ENCODE data around the gene CBR4.

The CBR4 gene

DNA sequence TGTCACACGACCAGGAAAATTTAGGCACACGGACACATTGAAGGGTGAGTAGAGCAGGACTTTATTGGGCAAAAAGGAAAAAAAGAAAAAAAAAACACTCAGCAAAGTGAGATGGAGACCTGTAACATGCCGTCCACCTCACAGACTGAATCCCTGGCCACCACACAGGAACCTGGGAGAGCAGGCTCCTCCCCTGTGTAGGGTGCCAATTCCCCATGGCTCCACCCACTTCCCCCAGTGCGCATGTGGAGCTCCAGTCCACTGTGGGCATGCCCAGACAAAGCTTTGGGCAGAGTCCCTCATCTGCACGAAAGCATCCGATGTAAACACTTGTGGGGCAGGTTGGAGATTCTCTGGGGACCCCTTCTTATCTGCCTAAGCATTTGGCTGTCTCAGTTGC, 23.6 kb upstream of the CBR4 start:
- CTCF ChIA-PET: interaction anchor here (1.0 to 1.4 kb wide), 2 partner anchors 12 to 24 kb away, joined by 3 to 6 read pairs; partner anchors contain the start of gene CBR4
- DNase-seq (ENCODE audit: extremely low spot score): no peak
- POLR2A ChIA-PET: no interaction called here
- TF ChIP-seq, protein P1, sequence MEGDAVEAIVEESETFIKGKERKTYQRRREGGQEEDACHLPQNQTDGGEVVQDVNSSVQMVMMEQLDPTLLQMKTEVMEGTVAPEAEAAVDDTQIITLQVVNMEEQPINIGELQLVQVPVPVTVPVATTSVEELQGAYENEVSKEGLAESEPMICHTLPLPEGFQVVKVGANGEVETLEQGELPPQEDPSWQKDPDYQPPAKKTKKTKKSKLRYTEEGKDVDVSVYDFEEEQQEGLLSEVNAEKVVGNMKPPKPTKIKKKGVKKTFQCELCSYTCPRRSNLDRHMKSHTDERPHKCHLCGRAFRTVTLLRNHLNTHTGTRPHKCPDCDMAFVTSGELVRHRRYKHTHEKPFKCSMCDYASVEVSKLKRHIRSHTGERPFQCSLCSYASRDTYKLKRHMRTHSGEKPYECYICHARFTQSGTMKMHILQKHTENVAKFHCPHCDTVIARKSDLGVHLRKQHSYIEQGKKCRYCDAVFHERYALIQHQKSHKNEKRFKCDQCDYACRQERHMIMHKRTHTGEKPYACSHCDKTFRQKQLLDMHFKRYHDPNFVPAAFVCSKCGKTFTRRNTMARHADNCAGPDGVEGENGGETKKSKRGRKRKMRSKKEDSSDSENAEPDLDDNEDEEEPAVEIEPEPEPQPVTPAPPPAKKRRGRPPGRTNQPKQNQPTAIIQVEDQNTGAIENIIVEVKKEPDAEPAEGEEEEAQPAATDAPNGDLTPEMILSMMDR (IDR thresholded peaks at IDR 0.05; ENCODE audit: control extremely low read depth, extremely low read depth, low read depth, missing control alignments): no peak

DNA sequence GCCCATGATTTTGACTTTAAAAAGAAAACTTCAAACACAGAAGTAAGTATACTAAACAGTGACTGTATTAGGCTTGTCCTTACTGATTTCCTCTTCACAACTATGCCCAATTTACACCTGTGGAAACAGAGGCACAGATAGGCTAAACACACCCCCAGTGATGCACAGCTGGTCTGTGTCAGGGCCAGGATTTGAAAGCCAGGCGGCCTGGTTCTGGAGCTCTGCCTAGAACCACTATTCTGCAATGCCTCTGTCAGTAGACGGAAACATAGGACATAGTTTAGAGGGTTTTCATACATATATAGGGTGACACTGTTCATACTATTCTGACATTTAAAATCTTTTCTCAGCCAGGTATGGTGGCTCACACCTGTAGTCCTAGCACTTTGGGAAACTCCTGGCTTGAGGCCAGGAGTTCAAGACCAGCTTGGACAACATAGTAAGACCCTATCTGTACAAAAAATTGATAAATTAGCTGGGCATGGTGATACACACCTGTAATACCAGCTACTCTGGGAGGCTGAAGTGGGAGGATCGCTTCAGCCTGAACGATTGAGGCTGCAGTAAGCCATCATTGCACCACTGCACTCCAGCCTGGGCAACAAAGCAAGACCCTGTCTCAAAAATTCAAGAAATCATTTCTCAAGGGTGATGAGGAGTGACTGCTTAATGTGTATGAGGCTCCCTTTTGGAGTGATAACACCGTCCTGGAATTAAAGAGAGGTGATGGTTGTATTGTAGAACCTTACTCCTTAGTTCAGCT, 23.0 kb upstream of the CBR4 start:
- DNase-seq (ENCODE audit: extremely low spot score): no peak
- ChIA-PET CTCF (interaction anchor here (1.4 kb wide), 1 partner anchor 12 kb away, joined by 6 read pairs; no protein-coding TSS in a partner anchor), POLR2A (no interaction called here)
- TF ChIP-seq, protein P1 (IDR thresholded peaks at IDR 0.05; ENCODE audit: control extremely low read depth, extremely low read depth, low read depth, missing control alignments): no peak

DNA sequence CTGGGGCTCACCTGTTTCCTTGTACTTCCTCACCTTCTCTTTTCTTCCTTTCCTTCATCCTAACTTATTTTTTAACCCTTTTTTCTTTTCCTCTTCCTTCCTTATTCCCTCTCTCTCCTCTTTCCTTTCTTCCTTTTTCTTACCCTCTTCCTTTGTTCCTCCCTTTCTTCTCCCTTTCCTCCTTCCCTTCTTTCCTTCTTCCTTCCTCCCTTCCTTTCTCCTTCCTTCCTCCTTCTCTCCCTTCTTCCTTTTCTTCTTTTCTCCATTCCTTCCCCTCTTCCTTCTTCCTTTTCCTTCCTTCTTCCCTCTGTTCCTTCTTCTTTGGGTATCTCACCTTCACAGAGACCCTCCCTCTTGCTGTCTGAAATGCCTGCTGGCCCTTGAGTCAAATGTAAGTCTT, 22.1 kb upstream of the CBR4 start:
- TF ChIP-seq, protein P1 (IDR thresholded peaks at IDR 0.05; ENCODE audit: control extremely low read depth, extremely low read depth, low read depth, missing control alignments): no peak
- ChIA-PET POLR2A (no interaction called here), CTCF (no interaction called here)
- DNase-seq (ENCODE audit: extremely low spot score): no peak

DNA sequence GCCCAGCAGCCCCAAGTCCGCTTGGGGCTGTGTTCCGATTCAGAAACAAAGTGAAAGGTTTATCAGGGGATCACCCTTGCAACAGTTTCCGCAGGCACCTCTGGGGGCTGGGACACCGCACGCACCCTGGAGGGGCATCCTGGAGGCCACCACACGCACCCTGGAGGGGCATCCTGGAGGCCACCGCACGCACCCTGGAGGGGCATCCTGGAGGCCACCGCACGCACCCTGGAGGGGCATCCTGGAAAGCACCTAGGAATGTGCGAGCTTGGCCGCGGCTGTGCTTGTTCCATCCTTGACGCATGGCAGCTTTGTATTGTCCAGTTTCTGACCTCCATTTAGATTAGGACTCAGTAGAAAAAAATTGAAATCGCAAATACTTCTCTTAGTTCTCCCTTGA, 21.3 kb upstream of the CBR4 start:
- ChIA-PET CTCF (no interaction called here), POLR2A (no interaction called here)
- TF ChIP-seq, protein P1 (IDR thresholded peaks at IDR 0.05; ENCODE audit: control extremely low read depth, extremely low read depth, low read depth, missing control alignments): no peak
- no peak for DNase-seq (ENCODE audit: extremely low spot score)

DNA sequence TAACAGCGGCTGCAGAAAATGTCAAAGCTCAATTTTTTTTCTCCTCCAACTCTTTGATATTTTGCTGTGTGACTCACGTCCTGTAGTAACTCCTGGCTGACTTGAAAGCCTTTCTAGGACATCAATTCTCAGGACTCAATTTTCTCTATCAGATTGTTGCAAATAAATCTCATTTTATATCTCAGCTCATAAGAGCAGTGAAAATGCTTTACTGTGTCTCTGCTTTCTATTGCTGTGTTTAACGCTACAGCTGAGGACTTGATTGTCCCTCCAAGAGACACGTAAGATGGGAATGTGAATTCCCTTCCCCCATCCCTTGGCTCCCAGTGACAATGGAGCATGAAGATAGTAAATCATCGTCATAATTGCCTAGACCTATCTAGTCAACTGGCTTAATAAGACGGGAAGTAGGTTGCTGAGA, 20.5 kb upstream of the CBR4 start:
- ChIA-PET CTCF (interaction anchor here (0.9 to 1.3 kb wide), 3 partner anchors 15 to 455 kb away, joined by 3 to 4 read pairs (median 3); no protein-coding TSS in a partner anchor), POLR2A (no interaction called here)
- no peak for DNase-seq (ENCODE audit: extremely low spot score)
- TF ChIP-seq, protein P1 (IDR thresholded peaks at IDR 0.05; ENCODE audit: control extremely low read depth, extremely low read depth, low read depth, missing control alignments): no peak

DNA sequence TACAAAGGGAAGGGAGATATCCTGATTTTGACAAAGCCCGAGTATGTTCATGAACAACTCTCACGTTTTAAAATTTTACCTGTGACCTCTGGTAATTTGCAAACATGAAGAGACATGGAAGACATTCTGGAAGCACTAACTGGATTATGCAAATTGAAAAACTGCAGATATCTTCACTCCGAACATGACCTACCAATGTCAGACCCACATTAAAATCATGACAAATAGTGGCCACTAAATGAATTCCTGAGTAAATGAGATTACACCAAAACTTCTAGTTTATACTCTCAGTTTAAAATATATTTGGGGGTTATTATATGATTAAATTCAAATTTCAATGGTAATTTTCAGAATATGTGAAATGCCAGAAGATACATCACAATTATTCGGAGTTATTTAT, 19.9 kb upstream of the CBR4 start:
- TF ChIP-seq, protein P1 (IDR thresholded peaks at IDR 0.05; ENCODE audit: control extremely low read depth, extremely low read depth, low read depth, missing control alignments): no peak
- CTCF ChIA-PET: interaction anchor here (0.9 to 1.3 kb wide), 3 partner anchors 15 to 455 kb away, joined by 3 to 4 read pairs (median 3); no protein-coding TSS in a partner anchor
- POLR2A ChIA-PET: no interaction called here
- DNase-seq (ENCODE audit: extremely low spot score): no peak
